Measurements from ENCODE around the gene UBR3.
A peak's percentile ranks its signal among the peaks of the same experiment; 100 is the strongest.
"Not testable (repeated sequence)": the region's sequence is repeated elsewhere in the genome, so short reads cannot be mapped to it uniquely, and the experiment has no call there.

UBR3 gene

GRCh38 chr2:170106102-170106840, 279.0 kb downstream of the UBR3 start:
- DNase-seq (ENCODE audit: low read depth) = no peak

GRCh38 chr2:170113168-170113894, 286.1 kb downstream of the UBR3 start:
- DNase-seq (ENCODE audit: low read depth) = no peak

GRCh38 chr2:170115501-170116229, 288.4 kb downstream of the UBR3 start:
- no peak for DNase-seq (ENCODE audit: low read depth)

- no peak for DNase-seq (ENCODE audit: low read depth)
These were observed 291.4 kb downstream of the UBR3 start for GRCh38 chr2:170118641-170119040.

GRCh38 chr2:170119326-170119725, 292.1 kb downstream of the UBR3 start:
- DNase-seq (ENCODE audit: low read depth) = not testable (repeated sequence)

- peak; percentile 13 for DNase-seq (ENCODE audit: low read depth)
These were observed 294.4 kb downstream of the UBR3 start for GRCh38 chr2:170121689-170122088.

- peak; percentile 71 for DNase-seq (ENCODE audit: low read depth)
These were observed 295.8 kb downstream of the UBR3 start for GRCh38 chr2:170122883-170123547.

- DNase-seq (ENCODE audit: low read depth) = peak; percentile 21
These were observed 296.3 kb downstream of the UBR3 start for GRCh38 chr2:170123593-170123992.

- DNase-seq (ENCODE audit: low read depth) = not testable (repeated sequence)
These were observed 299.0 kb downstream of the UBR3 start for GRCh38 chr2:170126138-170126728.
